ENCODE results near the gene WDR31.

DNA sequence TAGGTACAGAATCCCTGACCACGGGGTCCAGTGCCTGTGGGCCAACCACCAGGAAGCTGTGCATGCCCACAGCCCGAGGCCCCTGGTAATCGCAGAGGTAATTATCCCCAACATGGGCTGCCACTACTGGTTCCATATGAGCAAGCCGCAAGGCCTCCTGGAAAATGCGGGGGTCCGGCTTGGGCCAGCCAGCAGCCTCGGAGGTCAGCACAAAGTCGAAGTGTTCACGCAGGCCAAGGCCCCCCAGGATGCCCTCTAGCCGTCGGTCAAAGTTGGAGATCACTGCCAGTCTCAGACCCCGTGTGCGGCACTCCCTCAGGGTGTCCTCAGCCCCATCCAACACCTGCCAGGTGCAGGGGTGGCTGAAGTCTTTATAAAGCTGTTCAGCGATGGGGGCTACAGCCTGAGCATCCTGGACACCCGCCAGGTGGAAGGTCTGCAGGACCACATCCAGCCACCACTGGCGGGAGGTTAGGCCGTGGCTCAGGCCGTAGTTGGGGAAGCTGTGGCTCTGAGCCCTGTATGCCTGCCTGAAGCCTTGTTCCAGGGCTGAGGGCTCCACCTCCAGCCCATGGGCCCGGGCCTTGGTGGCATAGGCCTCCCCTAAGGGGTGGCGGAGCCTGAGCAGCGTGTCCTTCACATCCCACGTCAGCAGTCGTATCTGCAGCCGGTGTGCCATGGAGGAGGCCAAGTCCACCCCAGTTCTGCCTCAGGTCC lies 33.8 kb upstream of the WDR31 start:
- TF ChIP-seq ZNF37A (tag by site-specific recombination; IDR thresholded peaks at IDR 0.05) = no peak
- no peak for TF ChIP-seq ZNF2 (tag by site-specific recombination; IDR thresholded peaks at IDR 0.05)
- TF ChIP-seq, protein P1, sequence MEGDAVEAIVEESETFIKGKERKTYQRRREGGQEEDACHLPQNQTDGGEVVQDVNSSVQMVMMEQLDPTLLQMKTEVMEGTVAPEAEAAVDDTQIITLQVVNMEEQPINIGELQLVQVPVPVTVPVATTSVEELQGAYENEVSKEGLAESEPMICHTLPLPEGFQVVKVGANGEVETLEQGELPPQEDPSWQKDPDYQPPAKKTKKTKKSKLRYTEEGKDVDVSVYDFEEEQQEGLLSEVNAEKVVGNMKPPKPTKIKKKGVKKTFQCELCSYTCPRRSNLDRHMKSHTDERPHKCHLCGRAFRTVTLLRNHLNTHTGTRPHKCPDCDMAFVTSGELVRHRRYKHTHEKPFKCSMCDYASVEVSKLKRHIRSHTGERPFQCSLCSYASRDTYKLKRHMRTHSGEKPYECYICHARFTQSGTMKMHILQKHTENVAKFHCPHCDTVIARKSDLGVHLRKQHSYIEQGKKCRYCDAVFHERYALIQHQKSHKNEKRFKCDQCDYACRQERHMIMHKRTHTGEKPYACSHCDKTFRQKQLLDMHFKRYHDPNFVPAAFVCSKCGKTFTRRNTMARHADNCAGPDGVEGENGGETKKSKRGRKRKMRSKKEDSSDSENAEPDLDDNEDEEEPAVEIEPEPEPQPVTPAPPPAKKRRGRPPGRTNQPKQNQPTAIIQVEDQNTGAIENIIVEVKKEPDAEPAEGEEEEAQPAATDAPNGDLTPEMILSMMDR (tag by site-specific recombination; IDR thresholded peaks at IDR 0.05) = no peak
- TF ChIP-seq ZBTB21 (tag by site-specific recombination; IDR thresholded peaks at IDR 0.05) = no peak
- no peak for TF ChIP-seq ZNF174 (tag by site-specific recombination; IDR thresholded peaks at IDR 0.05)
- no peak for TF ChIP-seq ZNF202 (tag by site-specific recombination; IDR thresholded peaks at IDR 0.05; ENCODE audit: borderline replicate concordance)
- TF ChIP-seq ZNF776 (tag by site-specific recombination; IDR thresholded peaks at IDR 0.05; ENCODE audit: borderline replicate concordance) = no peak
- no peak for TF ChIP-seq HOXA7 (CRISPR knock-in tag; IDR thresholded peaks at IDR 0.05; ENCODE audit: borderline replicate concordance)
- TF ChIP-seq ZNF366 (tag by site-specific recombination; conservative IDR thresholded peaks at IDR 0.05) = no peak
- TF ChIP-seq, protein P2, sequence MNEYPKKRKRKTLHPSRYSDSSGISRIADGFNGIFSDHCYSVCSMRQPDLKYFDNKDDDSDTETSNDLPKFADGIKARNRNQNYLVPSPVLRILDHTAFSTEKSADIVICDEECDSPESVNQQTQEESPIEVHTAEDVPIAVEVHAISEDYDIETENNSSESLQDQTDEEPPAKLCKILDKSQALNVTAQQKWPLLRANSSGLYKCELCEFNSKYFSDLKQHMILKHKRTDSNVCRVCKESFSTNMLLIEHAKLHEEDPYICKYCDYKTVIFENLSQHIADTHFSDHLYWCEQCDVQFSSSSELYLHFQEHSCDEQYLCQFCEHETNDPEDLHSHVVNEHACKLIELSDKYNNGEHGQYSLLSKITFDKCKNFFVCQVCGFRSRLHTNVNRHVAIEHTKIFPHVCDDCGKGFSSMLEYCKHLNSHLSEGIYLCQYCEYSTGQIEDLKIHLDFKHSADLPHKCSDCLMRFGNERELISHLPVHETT (tag by site-specific recombination; IDR thresholded peaks at IDR 0.05) = no peak
- TF ChIP-seq, protein P3, sequence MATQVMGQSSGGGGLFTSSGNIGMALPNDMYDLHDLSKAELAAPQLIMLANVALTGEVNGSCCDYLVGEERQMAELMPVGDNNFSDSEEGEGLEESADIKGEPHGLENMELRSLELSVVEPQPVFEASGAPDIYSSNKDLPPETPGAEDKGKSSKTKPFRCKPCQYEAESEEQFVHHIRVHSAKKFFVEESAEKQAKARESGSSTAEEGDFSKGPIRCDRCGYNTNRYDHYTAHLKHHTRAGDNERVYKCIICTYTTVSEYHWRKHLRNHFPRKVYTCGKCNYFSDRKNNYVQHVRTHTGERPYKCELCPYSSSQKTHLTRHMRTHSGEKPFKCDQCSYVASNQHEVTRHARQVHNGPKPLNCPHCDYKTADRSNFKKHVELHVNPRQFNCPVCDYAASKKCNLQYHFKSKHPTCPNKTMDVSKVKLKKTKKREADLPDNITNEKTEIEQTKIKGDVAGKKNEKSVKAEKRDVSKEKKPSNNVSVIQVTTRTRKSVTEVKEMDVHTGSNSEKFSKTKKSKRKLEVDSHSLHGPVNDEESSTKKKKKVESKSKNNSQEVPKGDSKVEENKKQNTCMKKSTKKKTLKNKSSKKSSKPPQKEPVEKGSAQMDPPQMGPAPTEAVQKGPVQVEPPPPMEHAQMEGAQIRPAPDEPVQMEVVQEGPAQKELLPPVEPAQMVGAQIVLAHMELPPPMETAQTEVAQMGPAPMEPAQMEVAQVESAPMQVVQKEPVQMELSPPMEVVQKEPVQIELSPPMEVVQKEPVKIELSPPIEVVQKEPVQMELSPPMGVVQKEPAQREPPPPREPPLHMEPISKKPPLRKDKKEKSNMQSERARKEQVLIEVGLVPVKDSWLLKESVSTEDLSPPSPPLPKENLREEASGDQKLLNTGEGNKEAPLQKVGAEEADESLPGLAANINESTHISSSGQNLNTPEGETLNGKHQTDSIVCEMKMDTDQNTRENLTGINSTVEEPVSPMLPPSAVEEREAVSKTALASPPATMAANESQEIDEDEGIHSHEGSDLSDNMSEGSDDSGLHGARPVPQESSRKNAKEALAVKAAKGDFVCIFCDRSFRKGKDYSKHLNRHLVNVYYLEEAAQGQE (tag by site-specific recombination; IDR thresholded peaks at IDR 0.05) = no peak

Measured in HEK293 (cell line).